AG09319 (cell line): ENCODE measurements around the gene FAXC.
A peak's percentile ranks its signal among the peaks of the same experiment; 100 is the strongest.

Source experiments
- DNase-seq: peaks from one replicate; pipeline ENCODE4 v3.0.0-alpha.2; 2010; ENCODE audit warnings: low read depth; ENCODE audit errors: extremely low read depth
- TF ChIP-seq, protein P1 (sequence below): IDR thresholded peaks from 2 replicates; pipeline ENCODE4 v1.5.1; 2011; ENCODE audit warnings: low read depth, mild to moderate bottlenecking, inconsistent platforms, low read length, moderate library complexity

The FAXC gene

DNA sequence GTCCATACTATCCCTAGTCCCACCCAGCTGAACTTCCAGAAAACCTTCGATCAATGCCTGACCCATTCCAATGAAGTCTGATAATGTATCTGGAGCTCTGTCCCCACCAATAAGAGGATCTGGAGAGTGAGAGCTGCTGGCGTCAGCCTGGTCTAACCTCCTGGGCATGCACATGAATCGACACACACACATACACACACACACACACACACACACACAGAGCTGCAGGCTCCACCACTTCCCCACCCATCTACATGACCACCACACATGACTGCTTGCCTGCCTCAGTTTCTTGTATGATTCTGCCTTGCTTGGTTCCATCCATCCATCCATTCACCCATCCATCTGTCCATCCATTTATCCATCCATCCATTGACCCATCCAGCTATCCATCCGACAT, 60.8 kb downstream of the FAXC start:
- no peak for DNase-seq

GRCh38 chr6:99287523-99287922, 62.0 kb downstream of the FAXC start:
- DNase-seq = no peak
- TF ChIP-seq, protein P1, sequence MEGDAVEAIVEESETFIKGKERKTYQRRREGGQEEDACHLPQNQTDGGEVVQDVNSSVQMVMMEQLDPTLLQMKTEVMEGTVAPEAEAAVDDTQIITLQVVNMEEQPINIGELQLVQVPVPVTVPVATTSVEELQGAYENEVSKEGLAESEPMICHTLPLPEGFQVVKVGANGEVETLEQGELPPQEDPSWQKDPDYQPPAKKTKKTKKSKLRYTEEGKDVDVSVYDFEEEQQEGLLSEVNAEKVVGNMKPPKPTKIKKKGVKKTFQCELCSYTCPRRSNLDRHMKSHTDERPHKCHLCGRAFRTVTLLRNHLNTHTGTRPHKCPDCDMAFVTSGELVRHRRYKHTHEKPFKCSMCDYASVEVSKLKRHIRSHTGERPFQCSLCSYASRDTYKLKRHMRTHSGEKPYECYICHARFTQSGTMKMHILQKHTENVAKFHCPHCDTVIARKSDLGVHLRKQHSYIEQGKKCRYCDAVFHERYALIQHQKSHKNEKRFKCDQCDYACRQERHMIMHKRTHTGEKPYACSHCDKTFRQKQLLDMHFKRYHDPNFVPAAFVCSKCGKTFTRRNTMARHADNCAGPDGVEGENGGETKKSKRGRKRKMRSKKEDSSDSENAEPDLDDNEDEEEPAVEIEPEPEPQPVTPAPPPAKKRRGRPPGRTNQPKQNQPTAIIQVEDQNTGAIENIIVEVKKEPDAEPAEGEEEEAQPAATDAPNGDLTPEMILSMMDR = no peak

More for the DNA sequence above, 60.8 kb downstream of the FAXC start:
- TF ChIP-seq, protein P1 = no peak

GRCh38 chr6:99285881-99286280, 63.6 kb downstream of the FAXC start:
- DNase-seq = no peak
- TF ChIP-seq, protein P1 = no peak

DNA sequence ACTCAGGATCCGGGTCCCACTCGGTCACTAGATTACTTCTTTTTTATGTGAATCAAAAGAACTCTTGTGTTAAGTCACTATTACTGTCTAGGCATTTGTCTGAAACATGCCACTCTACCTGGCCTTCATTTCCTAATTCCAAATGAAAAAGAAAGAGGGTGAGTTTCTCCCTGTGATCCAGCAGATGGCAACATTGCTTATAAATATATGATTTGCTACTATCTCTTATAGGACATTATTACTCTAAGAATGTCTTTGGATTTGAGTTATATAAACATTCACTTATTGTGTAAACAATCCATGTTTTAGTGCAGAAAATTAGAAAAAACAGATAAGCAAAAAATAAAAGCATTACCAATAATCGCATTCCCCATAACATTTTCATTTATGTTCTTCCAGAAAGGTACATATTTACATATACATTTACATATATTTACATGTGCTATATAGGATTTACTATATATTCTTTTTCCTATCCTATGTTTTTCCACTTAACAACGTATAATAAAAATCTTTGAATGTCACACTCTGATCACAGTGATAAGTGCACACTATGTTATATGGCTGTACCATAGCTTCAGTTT, 66.9 kb downstream of the FAXC start:
- no peak for DNase-seq
- TF ChIP-seq, protein P1 = peak; percentile 45

GRCh38 chr6:99276747-99277146, 72.7 kb downstream of the FAXC start:
- no peak for DNase-seq
- TF ChIP-seq, protein P1 = no peak

DNA sequence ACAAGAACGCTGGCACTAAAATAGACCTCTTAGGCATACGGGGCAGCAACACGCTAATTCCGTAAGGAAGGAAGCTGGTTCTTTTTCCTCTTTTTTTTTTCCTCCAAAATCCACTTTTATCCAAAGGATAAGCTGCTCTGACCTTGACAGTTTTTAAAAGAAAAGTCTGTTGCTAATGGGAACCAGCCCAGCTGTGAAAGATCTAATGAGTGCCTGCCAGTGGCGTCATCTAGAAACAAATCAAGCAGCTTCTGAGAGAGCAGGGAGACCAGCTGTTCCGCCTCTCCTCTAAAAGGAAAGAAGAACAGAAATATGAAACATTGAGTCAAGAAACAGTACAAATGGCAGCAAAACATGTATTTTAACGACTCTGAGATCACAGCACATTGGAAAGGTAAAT, 78.6 kb downstream of the FAXC start:
- TF ChIP-seq, protein P1 = no peak
- DNase-seq = no peak

GRCh38 chr6:99270030-99270429, 79.4 kb downstream of the FAXC start:
- TF ChIP-seq, protein P1 = no peak
- no peak for DNase-seq
